Stomach (tissue), 9 donors: Measurements from ENCODE around the gene EML5. TPM values are rescaled to one million over a fixed set of nuclear protein-coding genes. Genes with fewer than 3 reads are reported as not detected.

Experiments
- DNase-seq, 2 donors: peaks; one replicate each; pipeline versions ENCODE4 v3.0.0 to v3.0.0-alpha.2; 2013 to 2019
- H3K27ac ChIP-seq, 5 donors: fragments of 200-600 bp in 4 of 5; sonication (generic) in 4 of 5; one replicate each; pipeline ENCODE4 v1.5.1; 2013 to 2019; ENCODE audit warnings: mild to moderate bottlenecking in 1 of 5, moderate library complexity in 1 of 5
- H3K27me3 ChIP-seq, 3 donors: fragments of 200-600 bp; sonication (generic); one replicate each; pipeline ENCODE4 v1.5.1; 2017 to 2019; ENCODE audit warnings: mixed run types in 1 of 3
- H3K36me3 ChIP-seq, 4 donors: fragments of 200-600 bp; sonication (generic); 1 replicate in 3 of 4; 2 replicates in 1 of 4; pipeline ENCODE4 v1.5.1; 2016 to 2019
- H3K4me1 ChIP-seq, 4 donors: fragments of 200-600 bp; sonication (generic); one replicate each; pipeline ENCODE4 v1.5.1; 2016 to 2019
- H3K4me3 ChIP-seq, 4 donors: fragments of 200-600 bp; sonication (generic) in 3 of 4; one replicate each; pipeline ENCODE4 v1.5.1; 2016 to 2019; ENCODE audit warnings: mild to moderate bottlenecking in 1 of 4
- H3K9me3 ChIP-seq, 4 donors: fragments of 200-600 bp; sonication (generic); one replicate each; pipeline ENCODE4 v1.5.1; 2016 to 2019
- CTCF ChIP-seq, 7 experiments: fragments of 450-650 bp in 4 of 7; fragments of 200-600 bp in 3 of 7; sonication (generic) in 3 of 7; IDR thresholded peaks; one replicate each; pipeline ENCODE4 v1.5.1; 2016 to 2019; ENCODE audit warnings: antibody characterized with exemption in 7 of 7, control low read depth in 2 of 7, mild to moderate bottlenecking in 1 of 7
- EP300 ChIP-seq: sonication (generic); formaldehyde crosslinking; IDR thresholded peaks from one replicate; pipeline ENCODE4 v1.6.1; 2017; ENCODE audit warnings: antibody characterized with exemption
- POLR2A ChIP-seq, 4 donors: fragments of 450-650 bp; IDR thresholded peaks; one replicate each; pipeline ENCODE4 v1.6.1; 2016; ENCODE audit warnings: antibody characterized with exemption in 4 of 4, control low read depth in 2 of 4, mild to moderate bottlenecking in 1 of 4, moderate library complexity in 1 of 4
- POLR2AphosphoS5 ChIP-seq, 3 donors: sonication (generic); formaldehyde crosslinking; IDR thresholded peaks; one replicate each; pipeline ENCODE4 v1.6.1; 2016; ENCODE audit warnings: antibody characterized with exemption in 3 of 3
- WGBS, 5 donors: extraction: QIAGEN DNeasy Blood & Tissue Kit in 3 of 5; methylation state at CpG; one replicate each; pipeline versions ENCODE4 v1.1.5 to v1.1.7; 2013 to 2018; 5-methylcytosine and 5-hydroxymethylcytosine counted together
- intact Hi-C: fragments of 100-400 bp; cut with DNase I; formaldehyde crosslinking; loops from one replicate; pipeline ENCODE4 v1.15.1; 2023; ENCODE audit warnings: low total_unique reads
- polyA plus RNA-seq, 3 donors: library from polyadenylated mRNA; stranded (reverse); fragments of 200-250 nt; gene quantifications; one replicate each; pipeline ENCODE4 v1.2.3, GENCODE V29; 2013
- total RNA-seq, 5 donors: library from RNA; depleted of rRNA; stranded (reverse); fragments of >200 nt; gene quantifications; one replicate each; pipeline versions ENCODE4 v1.1.0 to v1.2.3, GENCODE V29; 2014 to 2016
- donor health status: healthy with polysubstance abuse.
- donor health status: Bipolar disorder and iron deficiency.
- donor health status: healthy.

The EML5 gene
- total and polyA plus RNA-seq, 8 donors = 0.19 to 10.3 (median 0.92) TPM; not detected in 1

GRCh38 chr14:88613552-88614010 is 179.2 kb downstream of the EML5 start:
- Histone ChIP-seq H3K27me3 (no peaks in the 10 kb centered on the region), H3K27ac (peak overlapping the region in 3 of 5 donors; percentile 1 to 23 (median 16)), H3K36me3 (peaks cover 21 to 65% (median 59%) of the 10 kb centered on the region in 4 donors), H3K4me1 (peaks cover 13 to 27% (median 18%) of the 10 kb centered on the region in 4 donors), H3K9me3 (no peaks in the 10 kb centered on the region), H3K4me3 (no peak overlapping the region)
- peak; percentile 27 to 74 for DNase-seq
- 17 to 44% (median 27%) methylated on average over 5 of the region's 5 CpGs for WGBS, 5 donors
- intact Hi-C loops = no loop called here
- TF ChIP-seq POLR2A (IDR thresholded peaks at IDR 0.05) = no peak
- no peak for TF ChIP-seq CTCF (IDR thresholded peaks at IDR 0.05)
- TF ChIP-seq POLR2AphosphoS5 (IDR thresholded peaks at IDR 0.05) = peak in 2 of 3 donors; percentile 46 to 62
- no peak for TF ChIP-seq EP300

- Histone ChIP-seq H3K9me3 (no peaks in the 10 kb centered on the region), H3K4me1 (peaks cover 13 to 27% (median 18%) of the 10 kb centered on the region in 4 donors), H3K4me3 (no peak overlapping the region), H3K27me3 (no peaks in the 10 kb centered on the region), H3K36me3 (peaks cover 25 to 71% (median 65%) of the 10 kb centered on the region in 4 donors), H3K27ac (peak overlapping the region in 3 of 5 donors; percentile 5 to 17 (median 16))
- WGBS, 5 donors = 65 to 83% (median 73%) methylated on average over 4 of the region's 4 CpGs
- TF ChIP-seq POLR2A (IDR thresholded peaks at IDR 0.05) (no peak), POLR2AphosphoS5 (IDR thresholded peaks at IDR 0.05) (no peak), CTCF (IDR thresholded peaks at IDR 0.05) (no peak), EP300 (no peak)
- intact Hi-C loops = no loop called here
- DNase-seq = no peak
Measured at GRCh38 chr14:88612981-88613380, 179.8 kb downstream of the EML5 start.

- no peaks in the 10 kb centered on the region for H3K9me3 ChIP-seq
- H3K36me3 ChIP-seq = peaks cover 30 to 76% (median 74%) of the 10 kb centered on the region in 4 donors
- 28 to 48% (median 35%) methylated on average over 1 of the region's 1 CpG for WGBS, 5 donors
- TF ChIP-seq POLR2AphosphoS5 (IDR thresholded peaks at IDR 0.05) (no peak), POLR2A (IDR thresholded peaks at IDR 0.05) (no peak), EP300 (no peak)
- H3K27ac ChIP-seq = no peak overlapping the region
- no peak overlapping the region for H3K4me3 ChIP-seq
- DNase-seq = no peak
- peaks cover 13 to 27% (median 18%) of the 10 kb centered on the region in 4 donors for H3K4me1 ChIP-seq
- intact Hi-C loops = no loop called here
- H3K27me3 ChIP-seq = no peaks in the 10 kb centered on the region
Measured at GRCh38 chr14:88611878-88612277, 180.9 kb downstream of the EML5 start.

- Histone ChIP-seq H3K27ac (no peak overlapping the region), H3K4me1 (peaks cover 0 to 7% (median 3%) of the 10 kb centered on the region in 4 donors), H3K27me3 (no peaks in the 10 kb centered on the region), H3K9me3 (no peaks in the 10 kb centered on the region), H3K4me3 (no peak overlapping the region), H3K36me3 (peaks cover 57 to 100% (median 98%) of the 10 kb centered on the region in 4 donors)
- intact Hi-C loops = no loop called here
- TF ChIP-seq POLR2A (IDR thresholded peaks at IDR 0.05) (no peak), EP300 (no peak), CTCF (IDR thresholded peaks at IDR 0.05) (no peak), POLR2AphosphoS5 (IDR thresholded peaks at IDR 0.05) (no peak)
- DNase-seq = no peak
Measured at GRCh38 chr14:88607829-88608228, 184.9 kb downstream of the EML5 start.

- WGBS, 5 donors = 75 to 87% (median 79%) methylated on average over 2 of the region's 2 CpGs
- H3K27me3 ChIP-seq = no peaks in the 10 kb centered on the region
- no peaks in the 10 kb centered on the region for H3K9me3 ChIP-seq
- DNase-seq = no peak
- H3K4me3 ChIP-seq = no peak overlapping the region
- no peak for TF ChIP-seq POLR2A (IDR thresholded peaks at IDR 0.05)
- no peak for TF ChIP-seq EP300
- no peak for TF ChIP-seq POLR2AphosphoS5 (IDR thresholded peaks at IDR 0.05)
- H3K27ac ChIP-seq = no peak overlapping the region
- H3K4me1 ChIP-seq = no peaks in the 10 kb centered on the region
- intact Hi-C loops = no loop called here
- peaks cover 68 to 100% (median 100%) of the 10 kb centered on the region in 4 donors for H3K36me3 ChIP-seq
Measured at GRCh38 chr14:88605594-88605993, 187.2 kb downstream of the EML5 start.
